ENCODE measurements around the gene AXIN2. TPM values are rescaled to one million over a fixed set of nuclear protein-coding genes. Genes with fewer than 3 reads are reported as not detected.

The AXIN2 gene
- total RNA-seq, 4 donors from 2014 or later = 3.7 to 6.2 (median 4.6) TPM

- no peak for TF ChIP-seq CTCF (IDR thresholded peaks at IDR 0.05; ENCODE audit: low read depth)
These were observed 8.3 kb downstream of the AXIN2 start for GRCh38 chr17:65553009-65553645.

GRCh38 chr17:65552214-65552613 lies 9.2 kb downstream of the AXIN2 start:
- no peak for TF ChIP-seq CTCF (IDR thresholded peaks at IDR 0.05; ENCODE audit: low read depth)

- no peak for TF ChIP-seq CTCF (IDR thresholded peaks at IDR 0.05; ENCODE audit: low read depth)
These were observed 10.0 kb downstream of the AXIN2 start for GRCh38 chr17:65551267-65552040.

- TF ChIP-seq CTCF (IDR thresholded peaks at IDR 0.05; ENCODE audit: low read depth) = no peak
These were observed 10.7 kb downstream of the AXIN2 start for GRCh38 chr17:65550758-65551157.

GRCh38 chr17:65550075-65550662 lies 11.3 kb downstream of the AXIN2 start:
- no peak for TF ChIP-seq CTCF (IDR thresholded peaks at IDR 0.05; ENCODE audit: low read depth)

- TF ChIP-seq CTCF (IDR thresholded peaks at IDR 0.05; ENCODE audit: low read depth) = no peak
These were observed 13.0 kb downstream of the AXIN2 start for GRCh38 chr17:65548269-65548969.

- no peak for TF ChIP-seq CTCF (IDR thresholded peaks at IDR 0.05; ENCODE audit: low read depth)
These were observed 14.2 kb downstream of the AXIN2 start for GRCh38 chr17:65547253-65547670.
